Islet of Langerhans (tissue), 1 donor: ENCODE measurements around the gene LRCOL1.

Experiments
- FAIRE-seq: peaks from one replicate; lab custom pipeline; 2011; peaks lifted over from hg19 to GRCh38; lab: Jason Lieb, UNC

The LRCOL1 gene

GRCh38 chr12:132619071-132619385 is 8.6 kb upstream of the LRCOL1 start:
- FAIRE-seq: no peak

GRCh38 chr12:132618683-132619043 is 8.3 kb upstream of the LRCOL1 start, which contains the start of gene P2RX2:
P2RX2 (plus strand) TSS chr12:132618776; CDS start chr12:132618817, 41 bp downstream.
- no peak for FAIRE-seq

GRCh38 chr12:132617822-132618682 is 7.7 kb upstream of the LRCOL1 start:
- no peak for FAIRE-seq

DNA sequence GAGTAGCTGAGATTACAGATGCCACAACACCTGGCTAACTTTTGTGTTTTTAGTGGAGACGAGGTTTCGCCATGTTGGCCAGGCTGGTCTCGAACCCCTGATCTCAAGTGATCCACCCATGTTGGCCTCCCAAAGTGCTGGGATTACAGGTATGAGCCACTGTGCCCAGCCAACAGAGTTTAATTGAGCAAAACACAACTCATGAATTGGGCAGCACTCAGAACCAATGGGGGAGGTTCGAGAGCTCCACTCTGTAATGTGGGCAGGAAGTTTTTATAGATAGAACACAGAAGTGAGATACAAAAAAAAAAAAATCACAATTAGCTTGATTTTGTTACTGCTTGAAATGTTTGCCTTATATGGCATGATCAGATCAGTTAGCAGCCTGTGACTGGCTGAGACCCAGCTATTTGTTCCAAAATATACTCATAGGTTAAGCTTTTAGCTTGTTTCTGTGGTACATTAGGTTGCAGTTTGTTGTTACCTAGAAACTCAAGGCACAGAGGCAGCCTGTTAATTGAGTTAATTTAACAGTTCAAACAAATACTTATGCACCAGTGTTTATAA is 6.8 kb upstream of the LRCOL1 start:
- peak; percentile 92 for FAIRE-seq

- FAIRE-seq: no peak
Measured at GRCh38 chr12:132615579-132616038, 5.2 kb upstream of the LRCOL1 start.

DNA sequence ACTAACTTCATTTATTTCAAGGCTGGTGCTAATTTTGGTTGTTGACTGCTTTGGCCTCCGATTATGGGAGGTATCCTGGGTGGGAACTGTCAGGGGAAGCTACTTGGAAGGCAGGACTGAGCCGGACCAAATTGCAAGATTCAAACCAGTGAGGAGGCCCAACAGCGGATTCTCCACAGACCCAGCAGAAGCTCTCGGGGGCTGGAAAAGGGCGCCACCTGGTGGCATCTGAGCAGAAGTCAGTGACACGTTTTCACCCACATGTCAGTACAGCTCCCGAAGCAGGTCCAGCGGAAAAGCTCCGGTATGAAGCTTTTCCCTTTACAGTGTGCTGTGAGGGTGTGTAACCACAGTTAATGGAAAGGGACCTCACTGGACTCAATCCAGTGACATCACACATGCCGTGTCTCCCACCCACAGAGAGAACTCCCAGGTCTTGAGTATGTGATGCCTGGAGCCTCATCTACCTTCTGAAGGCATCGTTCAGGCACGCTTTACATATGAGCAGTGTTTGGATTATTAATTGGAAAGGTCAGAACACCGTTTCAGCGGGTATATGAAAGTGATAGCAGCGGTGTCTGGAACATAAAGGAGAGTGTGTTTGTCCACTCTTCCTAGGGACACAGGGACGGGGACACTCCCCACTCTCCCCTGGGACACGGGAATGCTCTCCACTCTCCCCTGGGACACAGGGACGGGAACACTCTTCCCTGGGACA is 4.6 kb upstream of the LRCOL1 start:
- FAIRE-seq: no peak

- FAIRE-seq: no peak
Measured at GRCh38 chr12:132614029-132614428, 3.6 kb upstream of the LRCOL1 start.

GRCh38 chr12:132611620-132612019 is 1.2 kb upstream of the LRCOL1 start:
- FAIRE-seq: no peak

DNA sequence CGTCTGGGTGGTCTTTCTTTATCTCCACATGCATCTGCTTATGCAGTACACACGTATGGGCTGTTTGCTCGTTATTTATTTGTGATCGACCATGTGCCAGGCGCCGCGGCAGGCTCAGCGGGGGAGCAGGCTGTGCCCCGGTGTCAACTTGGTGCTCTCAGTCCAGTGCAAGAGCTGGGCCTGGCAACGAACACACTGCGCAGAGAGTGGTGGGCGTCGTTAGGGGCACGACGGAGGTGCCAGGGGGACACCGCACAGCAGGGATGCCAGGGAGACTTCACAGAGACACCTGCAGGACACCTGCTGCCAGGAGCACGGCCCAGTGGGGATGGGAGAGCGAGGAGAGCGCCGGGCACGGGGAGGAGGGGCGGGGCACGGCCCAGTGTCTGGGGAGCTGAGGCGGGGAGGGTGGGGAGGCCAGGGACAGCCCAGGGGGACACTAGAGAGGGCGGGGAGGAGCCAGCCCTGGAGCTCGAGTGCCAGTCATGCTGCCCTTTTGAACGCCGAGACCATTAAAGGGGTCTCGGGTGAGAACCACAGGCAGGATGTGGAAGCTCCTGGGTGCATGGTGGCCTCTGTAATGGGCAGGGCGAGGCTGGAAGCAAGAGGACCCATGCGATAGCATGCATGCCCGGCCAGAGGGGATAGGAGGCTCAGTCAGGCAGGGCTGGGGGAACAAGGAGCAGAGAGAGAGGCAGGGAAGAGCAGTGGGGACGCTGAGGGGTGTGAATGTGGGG is 652 bp upstream of the LRCOL1 start:
- no peak for FAIRE-seq

GRCh38 chr12:132608231-132609171 is 1.9 kb downstream of the LRCOL1 start:
- no peak for FAIRE-seq

DNA sequence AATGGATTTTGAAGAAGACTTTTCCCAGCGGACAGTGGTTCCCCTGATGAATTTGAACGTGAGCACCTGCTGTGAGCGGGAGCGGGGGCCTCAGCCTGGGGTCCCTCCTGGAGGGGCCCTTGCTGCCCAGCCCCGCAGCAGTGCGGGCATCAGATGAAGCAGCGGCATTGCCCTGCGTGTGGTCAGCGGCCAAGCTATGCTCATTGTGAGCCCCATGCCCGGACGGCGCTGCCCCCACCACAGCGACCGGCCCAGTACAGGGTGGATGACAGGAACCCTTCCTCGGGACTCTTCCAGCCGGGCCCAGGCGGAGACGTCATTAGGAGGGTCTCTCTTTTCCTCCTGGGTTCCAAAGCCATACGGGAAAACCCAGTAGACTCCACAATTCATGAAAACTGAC is 3.5 kb downstream of the LRCOL1 start:
- FAIRE-seq: no peak

DNA sequence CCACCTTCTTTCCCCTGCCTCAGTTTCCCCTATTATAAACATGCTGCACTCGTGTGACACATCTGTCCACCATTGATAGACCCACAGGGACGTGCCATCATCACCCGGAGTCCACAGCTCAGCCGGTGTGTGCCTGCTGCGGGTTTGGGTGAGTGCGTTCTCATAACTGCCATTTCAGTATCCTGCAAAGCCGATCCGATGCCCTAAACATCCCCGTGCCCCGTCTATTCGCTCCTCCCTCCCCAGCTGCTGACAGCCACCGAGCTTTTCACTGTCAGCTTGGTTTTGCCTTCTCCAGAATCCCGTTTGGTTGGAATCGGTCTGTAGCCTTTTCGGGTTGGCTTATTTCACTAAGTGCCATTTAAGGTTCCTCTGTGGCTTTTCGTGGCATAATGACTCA is 3.9 kb downstream of the LRCOL1 start:
- FAIRE-seq: no peak

DNA sequence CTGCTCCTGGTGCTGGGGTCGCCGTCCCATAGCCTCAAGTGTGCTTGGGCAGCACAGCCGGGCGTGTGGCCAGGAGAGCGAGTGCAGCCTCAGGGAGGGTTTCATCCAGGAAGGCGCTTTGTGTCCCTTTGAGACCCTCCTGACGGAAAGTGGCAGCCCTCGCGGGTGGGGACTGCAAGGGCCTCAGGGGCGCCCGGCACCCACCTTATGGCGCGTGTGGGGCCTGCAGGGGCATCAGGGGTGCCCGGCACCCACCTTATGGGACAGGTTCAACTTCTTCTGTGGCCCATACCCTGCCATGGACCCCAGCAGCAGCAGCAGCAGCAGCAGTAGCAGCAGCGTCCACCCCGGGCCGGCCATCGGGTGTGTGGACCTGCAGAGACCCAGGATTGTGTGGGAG is 4.5 kb downstream of the LRCOL1 start:
- FAIRE-seq: no peak

DNA sequence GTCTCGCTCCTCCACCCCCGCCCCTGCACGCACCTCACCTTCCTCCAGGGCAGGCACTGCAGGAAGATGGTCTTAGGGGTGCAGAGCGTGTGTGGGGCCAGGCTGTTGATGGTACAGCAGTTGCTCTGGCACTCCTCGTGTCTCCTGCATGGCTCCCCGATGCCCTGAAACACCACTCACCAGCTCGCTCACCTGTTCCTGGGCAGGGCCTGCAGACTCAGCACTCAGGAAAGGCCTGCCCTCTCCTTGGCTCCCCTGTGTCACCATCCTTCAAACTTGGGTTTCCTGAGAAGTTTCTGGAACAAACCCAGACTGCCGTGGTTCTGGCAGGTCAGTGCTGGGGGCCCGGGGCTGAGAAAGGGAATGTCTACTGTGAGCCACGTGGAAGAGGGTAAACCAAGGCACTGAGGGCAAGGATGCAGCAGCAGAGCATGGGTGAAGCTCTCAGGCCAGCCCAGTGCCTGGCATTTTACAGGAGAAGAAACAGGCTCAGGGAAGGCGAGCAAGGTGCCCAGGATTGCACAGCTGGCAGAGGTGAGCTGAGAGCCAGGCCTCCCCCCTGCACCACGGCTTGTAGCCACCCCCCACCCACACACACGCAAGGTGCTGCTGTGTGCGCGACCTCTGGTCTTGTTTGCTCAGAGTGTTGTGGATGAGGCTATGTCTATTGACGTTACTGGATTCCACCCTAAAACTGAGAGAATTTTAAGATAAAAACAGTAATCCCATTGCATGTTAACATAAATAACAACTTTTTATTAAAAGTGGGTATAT is 5.5 kb downstream of the LRCOL1 start:
- FAIRE-seq: no peak

DNA sequence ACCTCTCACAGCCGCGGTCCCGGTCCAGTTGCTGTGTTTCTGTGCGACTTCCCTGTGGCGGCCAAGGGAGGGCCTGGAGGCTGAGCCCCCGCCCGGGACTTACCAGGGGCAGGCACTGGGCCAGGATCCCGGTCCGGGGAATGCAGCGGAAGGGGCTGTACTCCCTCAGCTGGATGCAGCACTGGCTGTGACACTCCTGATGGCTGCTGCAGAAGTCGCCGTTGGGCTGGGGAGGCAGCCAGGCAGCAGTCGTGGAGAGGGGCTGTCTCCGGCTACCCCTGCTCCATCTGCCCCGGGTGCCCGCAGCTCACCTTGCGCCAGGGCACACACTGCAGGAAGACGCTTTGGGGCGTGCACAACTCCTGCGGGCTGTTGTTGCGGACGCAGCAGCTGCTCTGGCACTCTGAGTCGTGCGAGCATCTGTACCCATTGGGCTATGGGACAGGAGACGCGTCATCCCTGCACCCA is 6.2 kb downstream of the LRCOL1 start:
- FAIRE-seq: no peak

DNA sequence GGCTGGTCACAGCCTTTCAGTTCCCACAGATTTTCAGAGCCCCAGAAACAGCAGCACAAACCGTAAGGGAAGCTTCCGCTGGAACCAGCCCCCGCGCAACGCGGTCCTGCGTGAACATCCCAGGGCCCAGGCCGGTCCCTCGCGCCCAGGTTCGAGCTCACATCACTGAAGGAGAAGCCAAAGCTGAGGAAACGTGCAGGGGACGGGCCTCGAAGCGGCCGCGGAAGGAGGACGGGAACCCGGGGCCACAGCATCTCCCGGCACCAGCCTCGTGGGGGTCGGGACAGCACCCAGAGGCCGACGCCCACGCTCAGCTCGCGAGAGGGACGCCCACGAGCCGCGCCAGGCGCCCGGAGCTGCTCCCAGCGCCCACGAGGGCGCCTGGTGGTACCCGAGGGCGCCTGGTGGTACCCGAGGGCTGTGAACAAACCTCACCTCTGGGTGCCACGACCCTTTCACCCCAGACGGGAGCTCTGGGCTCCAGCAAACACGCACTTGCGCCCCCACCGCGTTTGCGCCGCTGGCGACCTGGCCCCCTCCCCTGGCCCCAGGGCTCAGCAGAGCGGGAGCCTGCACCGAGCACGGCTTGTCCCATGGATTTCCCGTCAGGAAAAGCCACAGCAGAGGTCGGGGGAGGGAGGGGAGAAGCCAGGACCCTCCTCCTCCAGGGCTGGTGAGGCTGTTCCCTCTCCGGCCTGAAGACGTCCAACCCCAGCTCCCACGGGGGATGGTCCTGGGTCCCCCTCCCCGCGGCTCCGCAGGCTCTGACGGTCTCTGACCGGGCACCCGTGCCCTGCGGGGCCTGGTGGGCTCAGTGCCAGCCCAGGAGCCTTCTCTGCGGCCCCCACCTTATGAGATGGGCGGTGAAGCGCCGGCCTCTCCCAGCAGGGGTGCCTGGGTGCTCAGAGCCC is 6.9 kb downstream of the LRCOL1 start:
- no peak for FAIRE-seq

GRCh38 chr12:132602572-132603239 is 7.7 kb downstream of the LRCOL1 start:
- no peak for FAIRE-seq

DNA sequence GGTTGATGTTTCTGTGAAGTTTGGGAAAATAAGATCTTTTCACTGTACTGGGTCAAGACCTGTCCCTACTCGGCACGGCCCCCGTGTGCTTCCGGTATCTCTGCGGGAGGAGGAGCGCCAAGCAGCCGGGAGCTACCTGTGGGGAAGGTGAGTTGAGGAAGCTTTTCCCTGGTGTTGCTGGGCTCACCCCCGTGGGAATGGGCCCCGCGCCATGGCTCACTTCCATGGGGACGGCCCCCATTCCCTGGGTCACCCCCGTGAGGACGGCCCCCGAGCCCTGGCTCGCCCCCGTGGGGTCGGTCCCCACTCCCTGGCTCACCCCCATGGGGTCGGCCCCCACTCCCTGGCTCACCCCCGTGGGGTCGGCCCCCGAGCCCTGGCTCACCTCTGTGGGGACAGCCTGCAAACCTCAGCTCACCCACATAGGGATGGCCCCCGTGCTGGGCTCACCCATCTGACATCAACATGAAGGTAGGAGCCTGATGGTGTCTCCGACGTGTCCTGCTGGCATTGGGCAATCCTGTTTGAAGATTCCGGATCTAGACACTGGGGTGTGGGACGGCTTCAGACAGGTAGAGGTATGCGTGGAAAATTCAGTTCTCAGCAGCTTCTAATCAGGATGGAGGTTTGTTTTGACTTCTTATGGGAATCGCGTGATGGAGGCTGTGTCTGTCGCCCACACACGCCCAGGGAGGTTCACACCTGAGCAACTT is 9.1 kb downstream of the LRCOL1 start:
- FAIRE-seq: no peak
